Measurements from ENCODE around the gene MAGOHB. TPM values are rescaled to one million over a fixed set of nuclear protein-coding genes. Genes with fewer than 3 reads are reported as not detected.
A peak's percentile ranks its signal among the peaks of the same experiment; 100 is the strongest.

Gene MAGOHB
- total and polyA plus RNA-seq, 2 of the 4 experiments (the other 2 are of a cell fraction): 6.3 to 20.3 TPM

- intact Hi-C loops (cut with micrococcal nuclease): loop anchor here (2.0 kb wide), 3 partner anchors 196 to 814 kb away; no protein-coding TSS in a partner anchor
- H4K20me1 ChIP-seq (ENCODE audit: insufficient read depth, low read length): no peaks in the 10 kb centered on the region
- H3K4ac ChIP-seq (ENCODE audit: low read depth, low read length): no peak overlapping the region
- no peak overlapping the region for H2BK20ac ChIP-seq (ENCODE audit: low read depth, low read length)
- no CpG with 5 or more reads among the region's 1 CpG for WGBS, 2 experiments (ENCODE audit: extremely low coverage in 2 of 2, insufficient read length in 1 of 2)
- dilution Hi-C loops (cut with HindIII; ENCODE audit: low sequenced_read_pairs, unreplicated experiment): no loop called here
- CTCF ChIA-PET: no interaction called here
- in situ Hi-C loops (cut with MboI; ENCODE audit: low sequenced_read_pairs): loop anchor here (10.0 kb wide), 1 partner anchor 328 kb away; no protein-coding TSS in a partner anchor
- no peaks in the 10 kb centered on the region for H3K9me1 ChIP-seq (ENCODE audit: insufficient read depth, low read length)
- no peak overlapping the region for H3K4me2 ChIP-seq (ENCODE audit: low read depth, low read length)
- no peak overlapping the region for H3K27ac ChIP-seq (ENCODE audit: insufficient read depth, low read length)
- H4K8ac ChIP-seq (ENCODE audit: low read depth in 2 of 2, low read length in 2 of 2): no peak overlapping the region
- DNase-seq (no peak), ATAC-seq (ENCODE audit: low read depth) (no peak)
- H3K27me3 ChIP-seq (ENCODE audit: control insufficient read depth, insufficient read depth, low read length): peaks cover 8% of the 10 kb centered on the region; the same call in 1 of the 2 replicates
- POLR2A ChIA-PET (ENCODE audit: unreplicated experiment): no interaction called here
- H2AK9ac ChIP-seq (replicated peaks; ENCODE audit: low read depth, low read length, poor library complexity): no peak overlapping the region
- H2AK5ac ChIP-seq (ENCODE audit: low read depth, low read length): no peak overlapping the region; the same call in 1 of the 2 replicates
- peak overlapping the region; percentile 49 for H2AFZ ChIP-seq (replicated peaks; ENCODE audit: low read length, poor library complexity)
- H4K91ac ChIP-seq (ENCODE audit: insufficient read depth, low read depth, low read length): no peak overlapping the region
- no TSS peak for BruUV-seq (replicated peaks)
- no peak overlapping the region for H2BK120ac ChIP-seq (ENCODE audit: low read depth, low read length)
- H3K4me3 ChIP-seq (ENCODE audit: insufficient read depth, low read depth, low read length): no peak overlapping the region
- no peaks in the 10 kb centered on the region for H3K36me3 ChIP-seq (ENCODE audit: control insufficient read depth, insufficient read depth, low read length)
- no peak overlapping the region for H2BK5ac ChIP-seq (ENCODE audit: low read depth, low read length, poor library complexity, severe bottlenecking)
- TF ChIP-seq CTCF (conservative IDR thresholded peaks at IDR 0.05; ENCODE audit: low read depth, low read length) (no peak), RCOR1 (IDR thresholded peaks at IDR 0.05; ENCODE audit: insufficient replicate concordance, low read length) (no peak), FOS (IDR thresholded peaks at IDR 0.05; ENCODE audit: low read depth, low read length) (no peak), SMC3 (IDR thresholded peaks at IDR 0.05; ENCODE audit: low read depth, low read length) (no peak), NFE2L2 (IDR thresholded peaks at IDR 0.05; ENCODE audit: low read depth, low read length) (no peak), BHLHE40 (IDR thresholded peaks at IDR 0.05; ENCODE audit: low read depth, low read length) (no peak), USF2 (IDR thresholded peaks at IDR 0.05; ENCODE audit: low read depth, low read length) (no peak), MXI1 (IDR thresholded peaks at IDR 0.05; ENCODE audit: borderline replicate concordance, low read depth, low read length) (no peak), RAD21 (IDR thresholded peaks at IDR 0.05; ENCODE audit: low read length) (no peak), MAFK (IDR thresholded peaks at IDR 0.05; ENCODE audit: low read depth, low read length) (no peak), RFX5 (IDR thresholded peaks at IDR 0.05; ENCODE audit: low read depth, low read length) (no peak), CHD1 (IDR thresholded peaks at IDR 0.05; ENCODE audit: low read depth, low read length) (no peak), CEBPB (IDR thresholded peaks at IDR 0.05; ENCODE audit: low read depth, low read length) (no peak), MAZ (IDR thresholded peaks at IDR 0.05; ENCODE audit: borderline replicate concordance, low read depth, low read length) (no peak), POLR2A (IDR thresholded peaks at IDR 0.05; ENCODE audit: low read depth, low read length) (no peak)
- TF ChIP-seq, protein P1, sequence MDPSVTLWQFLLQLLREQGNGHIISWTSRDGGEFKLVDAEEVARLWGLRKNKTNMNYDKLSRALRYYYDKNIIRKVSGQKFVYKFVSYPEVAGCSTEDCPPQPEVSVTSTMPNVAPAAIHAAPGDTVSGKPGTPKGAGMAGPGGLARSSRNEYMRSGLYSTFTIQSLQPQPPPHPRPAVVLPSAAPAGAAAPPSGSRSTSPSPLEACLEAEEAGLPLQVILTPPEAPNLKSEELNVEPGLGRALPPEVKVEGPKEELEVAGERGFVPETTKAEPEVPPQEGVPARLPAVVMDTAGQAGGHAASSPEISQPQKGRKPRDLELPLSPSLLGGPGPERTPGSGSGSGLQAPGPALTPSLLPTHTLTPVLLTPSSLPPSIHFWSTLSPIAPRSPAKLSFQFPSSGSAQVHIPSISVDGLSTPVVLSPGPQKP (IDR thresholded peaks at IDR 0.05; ENCODE audit: borderline replicate concordance, low read depth, low read length): no peak
- no peak overlapping the region for H4K5ac ChIP-seq (ENCODE audit: low read depth, low read length)
- no peak overlapping the region for H3K56ac ChIP-seq (ENCODE audit: extremely low read depth, insufficient read depth, low read length)
- no peak overlapping the region for H2BK15ac ChIP-seq (ENCODE audit: low read depth, low read length)
- no peaks in the 10 kb centered on the region for H3K79me1 ChIP-seq (ENCODE audit: low read depth in 1 of 2, low read length in 2 of 2)
- no peak overlapping the region for H3K14ac ChIP-seq (replicated peaks; ENCODE audit: low read depth, low read length)
- no peak overlapping the region for H3K18ac ChIP-seq (ENCODE audit: low read depth, low read length)
- H3K23ac ChIP-seq (ENCODE audit: low read depth, low read length): no peak overlapping the region
- H3K9me3 ChIP-seq (ENCODE audit: control insufficient read depth, insufficient read depth, low read length): no peaks in the 10 kb centered on the region
- no peak overlapping the region for H3K9ac ChIP-seq (ENCODE audit: low read depth, low read length)
- no peaks in the 10 kb centered on the region for H3K4me1 ChIP-seq (ENCODE audit: control insufficient read depth, insufficient read depth, low read length)
Observed at GRCh38 chr12:10563002-10563401, 50.4 kb downstream of the MAGOHB start.
